GM23248 (cell line): ENCODE results near the gene GDE1. TPM values are rescaled to one million over a fixed set of nuclear protein-coding genes. Genes with fewer than 3 reads are reported as not detected.
A peak's percentile ranks its signal among the peaks of the same experiment; 100 is the strongest.

ENCODE experiments used
- DNase-seq: peaks from one replicate; pipeline ENCODE4 v3.0.0-alpha.2; 2015
- H2AFZ ChIP-seq: fragments of 200-600 bp; sonication (generic); 2 replicates; pipeline ENCODE4 v1.6.1; 2016; ENCODE audit warnings: antibody characterized with exemption
- H3F3A ChIP-seq: fragments of 200-600 bp; sonication (generic); 2 replicates; pipeline ENCODE4 v1.6.1; 2016; ENCODE audit warnings: mild to moderate bottlenecking, antibody characterized with exemption, mixed run types; ENCODE audit not compliant: insufficient read depth
- H3K27ac ChIP-seq: fragments of 200-600 bp; sonication (generic); 2 replicates; pipeline ENCODE4 v1.5.1; 2016; ENCODE audit warnings: mild to moderate bottlenecking
- H3K27me3 ChIP-seq: fragments of 200-600 bp; sonication (generic); replicated peaks from 2 replicates; pipeline ENCODE4 v1.6.1; 2016; ENCODE audit warnings: mild to moderate bottlenecking; ENCODE audit not compliant: insufficient read depth
- H3K36me3 ChIP-seq: fragments of 200-600 bp; sonication (generic); 2 replicates; pipeline ENCODE4 v1.6.1; 2016; ENCODE audit warnings: low read depth, mild to moderate bottlenecking
- H3K4me1 ChIP-seq: fragments of 200-600 bp; sonication (generic); 2 replicates; pipeline ENCODE4 v1.6.1; 2016; ENCODE audit warnings: mild to moderate bottlenecking; ENCODE audit not compliant: insufficient read depth
- H3K4me2 ChIP-seq: fragments of 200-600 bp; sonication (generic); one replicate; pipeline ENCODE4 v1.6.1; 2016; ENCODE audit warnings: mild to moderate bottlenecking; ENCODE audit not compliant: unreplicated experiment
- H3K4me3 ChIP-seq: fragments of 200-600 bp; sonication (generic); 2 replicates; pipeline ENCODE4 v1.5.1; 2016; ENCODE audit warnings: mild to moderate bottlenecking
- H3K79me2 ChIP-seq: fragments of 200-600 bp; sonication (generic); 2 replicates; pipeline ENCODE4 v1.6.1; 2016; ENCODE audit warnings: mild to moderate bottlenecking; ENCODE audit not compliant: insufficient read depth
- H3K9ac ChIP-seq: fragments of 200-600 bp; sonication (generic); 2 replicates; pipeline ENCODE4 v1.6.1; 2016; ENCODE audit warnings: mild to moderate bottlenecking
- H3K9me2 ChIP-seq: fragments of 200-600 bp; sonication (generic); 2 replicates; pipeline ENCODE4 v1.6.1; 2016; ENCODE audit warnings: mixed run types, mild to moderate bottlenecking, moderate library complexity; ENCODE audit not compliant: insufficient read depth
- H3K9me3 ChIP-seq: fragments of 200-600 bp; sonication (generic); one replicate; pipeline ENCODE4 v1.6.1; 2017; ENCODE audit warnings: low read depth
- H4K20me1 ChIP-seq: fragments of 200-600 bp; sonication (generic); 2 replicates; pipeline ENCODE4 v1.6.0; 2016; ENCODE audit not compliant: insufficient read depth
- EZH2 ChIP-seq: fragments of 200-600 bp; sonication (generic); IDR thresholded peaks from 2 replicates; pipeline ENCODE4 v1.6.1; 2018; ENCODE audit warnings: antibody characterized with exemption, mild to moderate bottlenecking; ENCODE audit not compliant: insufficient read depth, poor library complexity, severe bottlenecking
- EZH2phosphoT487 ChIP-seq: fragments of 200-600 bp; sonication (generic); IDR thresholded peaks from 2 replicates; pipeline ENCODE4 v1.6.1; 2018; ENCODE audit warnings: antibody characterized with exemption, moderate library complexity, mild to moderate bottlenecking, low read depth; ENCODE audit not compliant: insufficient read depth
- WGBS, 2 experiments: methylation state at CpG; one replicate each; pipeline ENCODE4 v1.1.6; 2015 to 2017; ENCODE audit warnings: low lambda C conversion rate in 2 of 2, low coverage in 1 of 2; ENCODE audit errors: missing lambda C conversion rate in 2 of 2; 5-methylcytosine and 5-hydroxymethylcytosine counted together
- in situ Hi-C: fragments of 300-500 bp; cut with MboI; formaldehyde crosslinking; loops from 2 replicates; pipeline ENCODE4 v1.15.0; 2020
- polyA plus RNA-seq: library from polyadenylated mRNA; unstranded; fragments of >200 nt; fragmentation: Nextera tagmentation; extraction: Ambion mirVana; gene quantifications from 2 replicates; pipeline ENCODE4 v1.2.1, GENCODE V29; 2016
- total RNA-seq: library from RNA; depleted of rRNA; stranded (reverse); fragments of >200 nt; shearing (Covaris generic); gene quantifications from 2 replicates; pipeline ENCODE4 v1.2.3, GENCODE V29; 2014

GDE1 gene
- total and polyA plus RNA-seq, 2 experiments from 2014 or later: 55.1 to 85.0 TPM

- no peaks in the 10 kb centered on the region for H3K27me3 ChIP-seq
- H3K4me1 ChIP-seq: peaks cover 6% of the 10 kb centered on the region
- H3F3A ChIP-seq: no peaks in the 10 kb centered on the region; the same call in 1 of the 2 replicates
- no peaks in the 10 kb centered on the region for H3K9me2 ChIP-seq
- 49 to 55% methylated on average over 2 of the region's 2 CpGs for WGBS, 2 experiments
- H2AFZ ChIP-seq: no peak overlapping the region
- in situ Hi-C loops: loop anchor here (25.0 kb wide), 1 partner anchor 431 kb away; no protein-coding TSS in a partner anchor
- H3K4me3 ChIP-seq: no peak overlapping the region
- H3K36me3 ChIP-seq: peaks cover 15% of the 10 kb centered on the region
- no peak overlapping the region for H3K4me2 ChIP-seq
- no peaks in the 10 kb centered on the region for H3K9me3 ChIP-seq
- no peak overlapping the region for H3K9ac ChIP-seq
- peaks cover 46% of the 10 kb centered on the region for H3K79me2 ChIP-seq
- TF ChIP-seq EZH2 (no peak), EZH2phosphoT487 (no peak)
- H4K20me1 ChIP-seq: no peaks in the 10 kb centered on the region
- DNase-seq: no peak
- H3K27ac ChIP-seq: no peak overlapping the region
These were observed 3.5 kb downstream of the GDE1 start for GRCh38 chr16:19518388-19518787.

- WGBS, 2 experiments: 81% methylated on average over 8 of the region's 8 CpGs
- no peak overlapping the region for H2AFZ ChIP-seq
- no peak overlapping the region for H3K27ac ChIP-seq
- no peaks in the 10 kb centered on the region for H3K9me2 ChIP-seq
- DNase-seq: peak; percentile 62
- H3K9me3 ChIP-seq: no peaks in the 10 kb centered on the region
- H3K9ac ChIP-seq: no peak overlapping the region
- H3K27me3 ChIP-seq: no peaks in the 10 kb centered on the region
- H3K4me2 ChIP-seq: no peak overlapping the region
- H3K36me3 ChIP-seq: peaks cover 15% of the 10 kb centered on the region
- in situ Hi-C loops: loop anchor here (25.0 kb wide), 1 partner anchor 430 kb away; no protein-coding TSS in a partner anchor
- H3K4me1 ChIP-seq: peaks cover 6% of the 10 kb centered on the region
- H4K20me1 ChIP-seq: no peaks in the 10 kb centered on the region
- H3K79me2 ChIP-seq: peaks cover 46% of the 10 kb centered on the region
- TF ChIP-seq EZH2phosphoT487 (no peak), EZH2 (no peak)
- H3F3A ChIP-seq: no peaks in the 10 kb centered on the region; the same call in 1 of the 2 replicates
- H3K4me3 ChIP-seq: no peak overlapping the region
These were observed 4.3 kb downstream of the GDE1 start for GRCh38 chr16:19517424-19518089.

DNA sequence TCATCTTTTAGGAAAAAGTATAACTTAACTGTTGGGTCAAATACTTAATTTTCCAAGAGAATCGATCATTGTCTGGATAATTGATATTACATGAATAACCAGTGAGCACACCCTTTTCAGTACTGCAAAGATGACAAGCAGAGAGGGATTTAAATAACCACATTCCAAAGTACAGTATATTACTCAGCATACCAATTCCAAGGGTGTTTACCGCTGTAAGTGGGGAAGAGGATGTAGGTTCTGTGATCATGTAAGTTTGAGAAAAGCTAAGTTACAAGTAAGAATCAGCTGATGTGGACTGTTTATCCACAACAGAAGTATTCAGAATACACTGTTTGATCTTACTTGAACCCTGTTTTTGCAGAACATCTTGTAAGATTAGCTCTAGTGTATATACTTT lies 6.1 kb downstream of the GDE1 start:
- Histone ChIP-seq H3K36me3 (peaks cover 15% of the 10 kb centered on the region), H3K4me3 (no peak overlapping the region), H3K27me3 (no peaks in the 10 kb centered on the region), H3K4me2 (no peak overlapping the region), H2AFZ (no peak overlapping the region), H3K9me3 (no peaks in the 10 kb centered on the region), H3K27ac (no peak overlapping the region), H3K9me2 (no peaks in the 10 kb centered on the region), H3K79me2 (peaks cover 40% of the 10 kb centered on the region), H4K20me1 (no peaks in the 10 kb centered on the region), H3K4me1 (peaks cover 6% of the 10 kb centered on the region), H3K9ac (no peak overlapping the region), H3F3A (no peaks in the 10 kb centered on the region)
- TF ChIP-seq EZH2 (no peak), EZH2phosphoT487 (no peak)
- in situ Hi-C loops: loop anchor here (25.0 kb wide), 1 partner anchor 428 kb away; no protein-coding TSS in a partner anchor
- WGBS, 2 experiments: 100% methylated on average over 2 of the region's 2 CpGs
- no peak for DNase-seq

DNA sequence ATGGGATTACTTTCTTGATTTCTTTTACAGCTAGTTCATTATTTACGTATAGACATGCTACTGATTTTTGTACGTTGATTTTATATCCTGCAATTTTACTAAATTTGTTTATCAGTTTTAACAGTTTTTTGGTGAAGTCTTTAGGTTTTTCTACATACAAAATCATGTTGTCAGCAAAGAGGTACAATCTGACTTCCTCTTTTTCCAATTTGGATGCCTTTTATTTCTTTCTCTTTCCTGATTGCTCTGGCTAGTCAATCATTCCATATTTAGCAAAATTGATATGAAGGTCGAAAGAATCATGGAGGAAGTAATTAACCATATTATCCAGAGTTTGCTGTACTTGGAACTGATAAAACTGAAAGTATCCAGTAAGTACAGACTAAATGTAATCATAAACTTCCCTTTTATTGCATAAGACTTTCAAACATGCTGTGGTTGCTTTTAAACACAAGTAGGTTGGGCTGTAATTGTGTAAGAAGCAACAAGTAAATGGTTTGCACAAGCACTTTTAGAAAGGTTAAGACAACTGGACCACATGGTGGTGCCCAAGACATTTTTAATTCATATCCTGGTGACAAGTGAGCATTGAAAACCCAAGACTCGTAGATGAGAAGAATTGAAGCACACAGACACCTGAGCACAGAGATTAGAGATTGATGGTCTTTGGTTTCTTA lies 8.4 kb downstream of the GDE1 start:
- TF ChIP-seq EZH2 (no peak), EZH2phosphoT487 (no peak)
- no peak for DNase-seq
- H3K4me2 ChIP-seq: no peak overlapping the region
- H4K20me1 ChIP-seq: no peaks in the 10 kb centered on the region
- H3F3A ChIP-seq: no peaks in the 10 kb centered on the region
- peaks cover 6% of the 10 kb centered on the region; the same call in 1 of the 2 replicates for H3K4me1 ChIP-seq
- H3K4me3 ChIP-seq: no peak overlapping the region
- in situ Hi-C loops: loop anchor here (25.0 kb wide), 1 partner anchor 426 kb away; no protein-coding TSS in a partner anchor
- H3K9me3 ChIP-seq: no peaks in the 10 kb centered on the region
- H3K9ac ChIP-seq: no peak overlapping the region
- H2AFZ ChIP-seq: no peak overlapping the region
- peaks cover 15% of the 10 kb centered on the region for H3K36me3 ChIP-seq
- H3K79me2 ChIP-seq: peaks cover 18% of the 10 kb centered on the region
- 96 to 97% methylated on average over 4 of the region's 4 CpGs for WGBS, 2 experiments
- H3K27me3 ChIP-seq: no peaks in the 10 kb centered on the region
- H3K27ac ChIP-seq: no peak overlapping the region
- H3K9me2 ChIP-seq: no peaks in the 10 kb centered on the region
